GM18907 (cell line): ENCODE measurements around the gene SEPTIN2.
"Not testable (repeated sequence)": the region's sequence is repeated elsewhere in the genome, so short reads cannot be mapped to it uniquely, and the experiment has no call there.

Experiments used
- ATAC-seq: cut with Tn5 transposase; IDR thresholded peaks from one replicate; pipeline ENCODE4 v1.9.1; 2021; ENCODE audit warnings: mild to moderate bottlenecking, moderate library complexity; ENCODE audit not compliant: unreplicated experiment

SEPTIN2 gene

DNA sequence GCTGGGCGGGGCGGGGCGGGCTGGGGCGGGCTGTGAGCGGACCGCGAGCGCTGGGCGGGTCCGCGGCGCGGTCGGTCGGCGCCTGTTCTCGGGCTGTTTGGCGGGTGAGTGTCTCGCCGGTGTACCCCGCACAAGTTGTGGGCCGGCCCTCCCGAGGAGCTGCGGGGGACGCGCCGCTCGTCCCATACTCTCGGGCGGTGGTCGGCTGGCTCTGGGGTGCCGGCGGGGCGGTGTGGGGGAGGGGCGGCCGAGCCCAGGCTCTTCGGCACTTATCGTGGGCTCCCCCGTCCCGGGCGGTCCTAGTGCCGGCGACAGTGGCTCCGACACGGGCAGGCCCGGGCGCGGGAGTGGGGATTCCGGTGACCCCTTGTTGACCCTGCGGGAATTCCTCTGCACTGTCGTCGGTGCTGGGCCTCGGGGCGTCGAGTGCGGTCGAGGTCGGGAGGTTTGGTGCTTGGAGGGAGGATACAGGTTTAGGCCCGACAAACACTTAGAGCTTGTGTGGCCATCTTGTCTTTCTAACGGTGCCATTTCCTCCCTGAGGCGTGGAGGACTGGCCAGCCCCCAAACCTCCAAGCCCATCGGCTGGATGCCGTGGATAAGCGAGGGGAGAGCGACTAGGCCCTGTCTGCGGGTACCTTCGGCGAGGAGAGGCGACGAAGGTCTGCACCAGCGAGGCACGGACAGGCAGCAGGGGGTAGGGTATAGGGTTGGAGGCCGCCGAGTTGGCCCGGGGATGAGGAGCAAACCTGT is at the start of gene SEPTIN2:
TSS of gene SEPTIN2 (plus strand) at position 47 of the 753 bp plus-strand sequence. CDS start 8,308 bp downstream, outside the sequence.
- ATAC-seq = peak; percentile 48

DNA sequence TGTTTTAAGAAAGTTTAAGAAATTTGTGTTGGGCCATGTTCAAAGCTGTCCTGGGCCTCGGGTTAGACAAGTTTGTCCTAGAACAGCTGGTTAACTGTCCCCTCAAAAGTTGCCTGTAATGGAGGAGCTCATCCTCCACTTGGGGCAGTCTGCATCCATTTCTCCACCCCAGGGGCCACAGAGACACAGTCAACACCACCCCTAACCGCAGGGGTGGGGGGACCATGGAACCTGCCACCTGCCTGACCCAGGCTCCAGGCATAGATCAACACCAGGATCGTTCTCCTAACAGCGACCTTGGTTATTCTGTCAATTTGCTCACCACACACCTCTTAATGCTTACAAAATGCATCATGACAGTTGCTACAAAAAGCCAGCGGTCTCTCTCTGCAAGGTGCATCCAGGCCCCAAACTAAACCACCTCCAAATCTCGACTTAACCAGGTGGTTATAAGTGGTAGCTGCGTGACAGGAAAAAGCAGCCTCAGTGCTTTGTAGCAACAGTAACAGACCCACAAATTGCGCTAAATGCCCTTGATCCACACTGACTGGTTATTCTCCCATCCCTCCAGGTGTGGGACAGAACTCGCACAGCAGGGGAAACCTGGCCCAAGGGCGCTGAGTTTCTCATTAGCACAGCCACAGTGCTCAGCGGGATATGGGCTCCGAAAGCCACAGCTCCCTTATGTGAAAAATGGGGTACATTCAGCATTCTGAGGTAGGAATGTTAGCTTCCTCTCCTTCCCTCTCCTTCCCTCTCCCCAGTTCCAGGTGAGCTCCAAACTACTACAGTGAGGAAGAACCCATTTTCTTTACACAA is 48.3 kb upstream of the SEPTIN2 start:
- no peak for ATAC-seq

DNA sequence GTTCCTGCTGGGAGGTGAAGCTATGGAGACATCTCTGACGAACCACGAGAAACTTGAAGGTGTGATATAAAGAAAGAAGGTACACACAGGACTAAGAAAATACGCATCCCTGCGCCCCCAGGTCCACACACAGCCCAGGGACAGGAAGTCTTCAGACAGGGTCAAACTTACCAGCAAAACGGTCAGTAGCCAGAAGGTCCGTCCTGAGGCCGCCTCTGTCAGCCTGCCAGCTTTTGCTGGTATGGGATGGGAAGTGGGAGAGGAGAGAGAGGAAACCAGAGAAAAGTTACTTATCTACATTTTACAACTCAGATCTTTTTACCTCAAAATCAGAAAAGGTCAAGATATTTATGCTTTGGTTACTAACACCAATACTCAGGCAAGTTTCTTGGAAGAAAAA is 47.4 kb upstream of the SEPTIN2 start:
- ATAC-seq = no peak

DNA sequence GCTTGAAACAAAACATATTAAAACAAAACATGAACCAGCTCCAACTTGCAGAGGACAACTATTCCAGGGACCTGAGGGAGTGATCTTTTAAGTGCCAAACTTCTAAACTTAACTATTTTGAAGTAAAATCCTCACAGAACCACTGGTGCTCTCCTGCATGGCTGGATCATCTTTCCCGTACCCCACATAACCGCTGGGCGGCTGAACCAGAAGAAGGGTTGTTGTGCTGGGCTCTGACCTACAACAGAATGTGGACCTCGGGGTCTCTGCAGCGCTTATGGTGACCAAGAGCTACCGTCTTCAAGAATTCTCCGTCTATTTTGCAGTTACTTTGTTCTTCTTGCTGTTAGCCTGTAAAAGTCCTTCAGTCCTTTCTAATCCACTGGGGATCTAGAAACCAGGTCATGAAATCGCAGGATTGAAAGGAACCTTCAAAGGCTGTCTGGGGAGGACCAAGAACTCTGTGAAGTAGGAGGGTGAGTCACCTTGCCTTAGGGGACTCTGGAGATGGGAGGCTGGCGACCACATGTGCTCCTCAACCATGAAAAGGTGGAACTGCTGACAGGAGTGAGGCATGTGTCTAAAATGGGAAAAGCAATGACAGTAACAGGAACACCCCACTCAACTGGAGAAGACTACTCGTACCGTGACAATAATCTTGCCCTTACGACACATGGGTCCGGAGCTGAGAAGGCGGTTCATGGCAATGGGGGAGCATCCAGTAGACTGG is 46.8 kb upstream of the SEPTIN2 start:
- no peak for ATAC-seq

DNA sequence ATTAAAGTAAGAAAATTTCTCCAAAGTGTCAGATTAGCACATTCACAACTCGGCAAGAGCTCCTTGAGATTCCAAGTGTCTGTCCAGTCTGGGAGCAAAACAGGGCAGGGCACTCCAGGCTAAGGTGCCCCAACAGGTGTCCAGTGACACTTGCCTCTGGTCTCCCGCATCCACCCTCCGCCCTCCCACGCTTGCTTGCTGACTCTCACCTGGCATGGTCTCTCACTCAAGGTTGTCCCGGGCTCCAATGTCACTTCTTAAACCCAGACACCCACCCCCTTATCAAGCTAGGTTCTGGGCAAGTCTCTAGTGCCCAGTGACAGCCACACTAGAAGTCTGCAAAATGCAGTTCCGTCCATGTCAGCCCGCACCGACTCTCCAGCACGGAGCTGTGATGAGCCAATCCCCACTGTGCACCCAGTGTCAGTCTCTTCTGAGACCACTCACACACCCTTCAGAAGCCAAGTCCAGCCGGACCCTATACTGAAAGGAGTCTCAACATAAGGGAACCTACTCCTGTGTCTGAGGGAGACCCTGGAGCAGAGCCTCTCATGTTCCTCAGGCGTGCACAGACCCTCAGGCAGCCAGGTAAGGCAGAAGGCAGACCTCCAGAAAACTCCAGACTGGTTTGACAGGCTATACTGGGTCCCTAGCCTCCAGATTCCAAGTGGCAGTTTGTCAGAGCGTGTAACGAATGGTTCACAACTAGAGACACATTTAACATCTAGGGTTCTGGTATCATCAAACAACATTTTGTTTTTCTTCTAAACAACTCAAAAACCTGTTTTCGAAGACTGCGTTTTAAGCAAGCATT is 45.8 kb upstream of the SEPTIN2 start:
- ATAC-seq = no peak

DNA sequence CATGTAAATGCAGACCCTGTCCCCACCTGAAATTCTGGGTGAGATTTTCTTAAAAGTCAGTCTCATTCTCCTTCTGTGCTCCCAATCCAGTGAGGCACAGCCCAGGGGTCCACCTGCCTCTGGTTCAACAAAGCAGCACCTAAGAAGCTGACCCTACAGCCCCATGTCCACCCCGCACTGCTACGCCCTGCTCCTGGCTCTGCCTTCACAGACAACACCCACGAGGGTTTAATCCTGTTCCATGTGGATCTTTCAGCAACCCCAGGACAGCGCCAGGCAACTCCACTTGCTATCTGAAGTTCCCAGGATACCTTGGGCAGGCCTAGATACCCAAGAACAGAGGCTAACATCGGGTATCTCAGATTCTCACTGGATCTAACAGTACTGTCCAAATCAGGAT is 45.2 kb upstream of the SEPTIN2 start:
- ATAC-seq = no peak

DNA sequence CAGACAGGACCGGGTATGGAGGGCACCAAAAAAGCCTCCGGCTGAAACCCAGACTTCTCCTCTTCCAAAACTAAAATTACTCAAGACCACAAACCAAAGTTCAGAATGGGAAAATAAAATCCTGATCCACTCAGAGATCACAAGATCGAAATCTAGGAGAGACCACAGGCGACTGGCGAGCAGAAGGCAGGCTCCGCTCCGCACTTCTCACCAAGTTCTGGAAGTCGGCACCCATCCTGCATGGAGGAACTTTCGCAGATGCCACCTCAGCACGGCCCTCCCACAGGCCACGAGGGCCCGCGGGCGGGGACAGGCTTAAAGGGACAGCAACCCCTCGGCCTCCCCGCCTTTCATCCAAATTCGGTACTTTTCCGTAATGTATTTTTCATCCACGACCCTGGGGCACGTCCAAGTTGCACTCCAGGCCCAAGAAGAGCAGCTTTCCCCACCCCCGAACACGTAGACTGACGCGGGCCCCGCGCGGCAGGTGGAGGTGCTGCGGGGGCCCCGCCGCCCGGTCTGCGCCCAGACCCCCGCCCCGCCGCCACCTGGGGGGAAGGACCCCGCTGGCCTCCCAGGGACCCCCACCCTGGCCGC is 43.9 kb upstream of the SEPTIN2 start:
- ATAC-seq = peak; percentile 60

DNA sequence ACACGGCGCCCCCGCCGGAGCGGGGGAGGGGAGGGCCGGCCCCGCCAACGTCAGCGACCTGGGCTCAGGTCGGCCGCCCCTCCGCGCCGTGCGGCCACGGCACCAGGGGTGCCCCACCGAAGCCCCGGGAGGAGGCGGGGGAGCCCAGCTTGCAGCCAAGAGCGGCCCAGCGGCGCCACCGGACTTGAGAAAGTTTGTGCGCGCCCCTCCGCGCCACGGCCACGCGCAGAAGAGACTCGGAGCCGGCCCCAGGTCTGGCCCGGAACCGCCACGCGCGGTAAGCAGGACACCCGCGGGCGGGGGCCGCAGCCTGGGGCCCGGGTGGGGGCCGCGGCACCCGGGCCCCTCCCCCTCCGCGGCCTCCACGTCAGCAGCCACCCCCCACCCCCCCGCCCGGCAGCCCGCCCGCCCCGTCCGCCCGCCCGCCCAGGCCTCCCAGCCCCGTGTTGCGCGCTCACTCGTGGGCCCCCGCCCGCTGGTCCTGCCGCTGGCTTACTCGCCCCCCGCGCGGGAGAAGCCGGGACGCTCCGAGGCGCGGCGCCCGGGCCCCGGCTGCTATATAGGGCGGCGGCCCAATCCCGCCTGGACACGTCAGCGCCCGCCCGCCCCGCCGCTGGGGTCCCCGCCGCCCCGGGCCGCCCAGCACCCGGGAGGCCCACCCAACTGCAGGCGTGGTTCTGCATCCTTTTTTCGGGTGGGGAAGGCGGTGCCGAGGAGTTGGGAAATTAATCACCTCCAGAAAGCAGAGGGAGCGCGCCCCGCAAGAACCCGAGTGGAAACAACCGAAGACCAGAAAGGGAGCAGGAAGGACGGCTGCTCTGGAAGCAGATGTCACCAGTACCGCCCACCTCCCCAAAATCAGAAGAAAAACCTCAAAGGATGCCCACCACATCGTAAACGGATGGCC is 43.2 kb upstream of the SEPTIN2 start:
- ATAC-seq = peak; percentile 49

DNA sequence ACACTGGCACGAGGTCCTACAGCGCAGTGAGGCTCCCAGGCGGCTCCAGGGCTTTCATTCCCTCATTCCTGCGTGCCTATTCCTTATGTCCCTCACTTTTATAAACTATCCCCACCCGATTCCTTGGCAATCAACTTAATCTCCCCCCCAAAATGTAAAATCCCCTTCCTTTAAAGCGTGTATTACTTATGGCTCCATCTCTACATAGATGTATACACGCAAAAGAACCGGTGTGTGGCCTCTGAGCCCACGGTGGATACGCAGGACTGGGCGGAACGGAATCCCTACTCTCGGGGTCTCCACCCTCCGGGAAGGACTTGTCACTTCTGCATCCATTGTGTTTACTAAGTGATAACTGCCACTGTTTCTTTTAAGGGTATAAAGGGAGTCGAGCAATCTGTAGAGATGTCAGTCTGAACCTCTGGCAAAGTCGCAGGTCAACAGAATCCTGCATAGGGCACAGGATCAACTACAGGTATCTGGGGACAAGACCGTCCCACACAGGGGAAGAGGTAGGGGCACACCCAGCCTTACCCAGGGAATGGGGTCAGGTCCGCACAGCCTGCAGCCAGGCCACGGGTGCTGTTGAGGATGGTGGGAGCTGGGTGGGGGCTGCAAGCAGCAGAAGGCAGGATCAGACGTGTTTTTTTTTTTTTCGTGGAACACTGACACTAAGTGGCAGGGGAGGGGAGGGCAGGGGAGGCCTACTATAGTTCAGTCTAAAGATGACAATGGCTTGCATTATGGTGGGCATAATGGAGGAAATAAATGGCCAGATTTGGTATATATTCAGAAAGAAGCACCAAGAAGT is 42.3 kb upstream of the SEPTIN2 start:
- ATAC-seq = no peak

DNA sequence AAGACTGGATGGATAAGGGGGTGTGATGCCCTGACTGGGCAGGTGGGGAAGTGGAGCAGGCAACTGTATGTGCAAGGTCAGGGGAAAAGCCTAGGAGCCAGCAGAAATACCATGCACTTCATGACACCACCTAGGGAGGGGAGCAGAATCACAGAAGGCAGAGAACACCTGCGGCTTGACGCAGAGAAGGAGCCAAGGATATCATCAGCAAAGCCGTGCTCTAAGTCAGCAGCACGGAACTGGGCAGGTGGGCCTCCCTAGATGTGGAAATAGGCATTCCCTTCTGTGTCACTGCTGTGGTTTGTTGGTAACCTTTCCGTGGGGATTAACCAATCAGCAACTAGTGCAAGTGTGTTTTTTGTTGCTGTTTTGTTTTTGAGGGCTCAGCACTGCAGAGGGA is 41.6 kb upstream of the SEPTIN2 start:
- ATAC-seq = no peak

DNA sequence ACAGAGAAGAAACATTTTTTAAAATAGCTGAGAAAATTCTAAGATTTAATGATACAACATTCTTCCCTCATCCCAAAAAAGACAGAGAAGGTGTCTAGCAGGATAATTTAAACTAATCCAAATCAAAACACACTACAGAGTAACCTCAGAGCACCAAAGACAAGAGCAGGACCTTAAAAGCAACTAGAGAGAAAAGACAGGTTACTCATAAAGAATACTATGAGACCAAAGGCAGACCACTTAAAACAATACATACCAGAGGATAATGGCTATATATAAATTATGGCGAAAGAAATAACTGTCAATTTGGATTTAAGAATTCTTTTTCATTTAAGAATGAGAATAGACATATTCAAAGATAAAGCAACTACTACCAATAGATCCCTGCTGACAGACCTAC is 40.2 kb upstream of the SEPTIN2 start:
- ATAC-seq = no peak

DNA sequence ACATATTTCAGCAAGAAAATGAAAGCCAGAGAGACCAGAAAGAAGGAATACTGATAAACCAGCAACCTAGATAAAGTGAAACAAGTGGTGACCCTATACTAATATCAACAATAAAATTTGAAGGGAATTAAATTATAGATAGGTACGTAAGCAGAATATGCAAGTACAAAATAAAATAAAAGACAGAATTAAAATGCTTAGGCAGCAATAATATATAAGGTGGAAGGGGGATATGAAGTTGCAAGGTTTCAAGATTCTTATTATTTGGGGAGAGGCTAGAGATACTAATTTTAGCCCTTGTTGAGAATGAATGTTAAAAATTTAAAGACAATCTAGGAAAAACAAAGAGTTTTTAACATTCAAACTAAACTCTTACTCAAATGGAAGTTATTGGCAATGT is 39.8 kb upstream of the SEPTIN2 start:
- ATAC-seq = no peak

DNA sequence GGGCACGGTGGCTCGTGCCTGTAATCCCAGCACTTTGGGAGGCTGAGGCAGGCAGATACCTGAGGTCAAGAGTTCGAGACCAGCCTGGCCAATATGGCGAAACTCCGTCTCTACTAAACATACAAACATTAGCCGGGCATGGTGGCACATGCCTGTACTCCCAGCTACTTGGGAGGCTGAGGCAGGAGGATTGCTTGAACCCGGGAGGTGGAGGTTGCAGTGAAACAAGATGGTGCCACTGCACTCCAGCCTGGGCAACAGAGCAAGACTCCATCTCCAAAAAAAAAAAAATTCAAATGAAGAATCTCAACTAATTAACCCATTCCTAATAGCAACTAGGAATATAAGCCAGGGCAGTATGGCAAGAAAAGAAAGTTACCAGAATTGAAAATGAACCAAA is 37.4 kb upstream of the SEPTIN2 start:
- not testable (repeated sequence) for ATAC-seq

DNA sequence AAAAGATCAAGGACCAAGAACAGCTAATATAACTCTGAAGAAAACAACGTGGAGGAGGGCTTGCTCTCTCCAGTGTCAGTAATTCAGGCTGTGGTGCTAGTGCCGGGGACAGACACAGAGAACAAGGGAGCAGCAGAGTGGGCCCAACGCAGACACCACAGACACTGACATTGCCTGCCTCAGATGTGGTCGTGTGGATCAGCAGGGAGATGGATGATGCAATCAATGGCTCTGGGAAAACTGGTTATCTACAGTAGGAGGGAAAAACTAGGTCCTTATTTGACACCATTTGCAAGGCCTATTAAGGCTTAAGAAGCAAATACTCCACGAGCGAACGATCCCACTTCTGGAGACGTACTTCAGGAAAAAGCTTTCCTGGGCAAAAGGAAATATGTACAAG is 36.3 kb upstream of the SEPTIN2 start:
- no peak for ATAC-seq

DNA sequence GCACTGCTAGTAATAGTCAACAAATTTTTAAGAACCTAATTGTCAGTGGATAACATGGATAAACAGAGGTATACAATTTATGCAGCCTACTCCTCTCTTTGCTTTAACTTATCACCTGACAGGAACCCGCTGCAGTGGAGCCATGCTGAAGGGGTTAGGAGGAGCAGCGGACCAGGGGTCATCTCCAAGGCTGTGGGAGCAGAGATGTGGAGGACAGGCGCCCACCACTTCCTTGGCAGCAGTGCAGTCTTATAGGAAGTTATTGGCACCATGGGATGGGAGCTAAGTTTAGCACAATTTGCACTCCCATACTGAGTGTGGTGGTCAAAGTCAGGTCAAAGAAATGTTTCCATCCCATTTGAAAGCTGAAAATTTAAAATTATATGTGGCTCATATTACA is 35.9 kb upstream of the SEPTIN2 start:
- no peak for ATAC-seq

DNA sequence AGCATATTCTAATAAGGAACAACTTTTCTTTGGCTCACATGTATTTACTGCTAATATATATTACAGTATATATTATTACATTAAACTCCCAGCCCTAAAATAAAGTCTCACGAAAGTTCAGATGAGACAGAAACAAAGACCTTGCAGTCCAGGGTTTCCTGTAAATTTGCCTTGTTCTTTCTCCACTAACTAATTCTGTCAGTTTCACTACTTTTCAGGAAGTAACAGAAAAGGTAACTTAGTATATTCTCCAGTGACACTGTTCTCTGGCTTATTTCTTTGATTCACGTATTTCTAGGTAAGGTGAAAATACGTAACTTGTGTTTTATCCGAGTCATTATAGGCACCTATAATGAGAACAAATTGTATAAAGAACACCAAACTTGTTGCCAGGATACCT is 35.4 kb upstream of the SEPTIN2 start:
- no peak for ATAC-seq

DNA sequence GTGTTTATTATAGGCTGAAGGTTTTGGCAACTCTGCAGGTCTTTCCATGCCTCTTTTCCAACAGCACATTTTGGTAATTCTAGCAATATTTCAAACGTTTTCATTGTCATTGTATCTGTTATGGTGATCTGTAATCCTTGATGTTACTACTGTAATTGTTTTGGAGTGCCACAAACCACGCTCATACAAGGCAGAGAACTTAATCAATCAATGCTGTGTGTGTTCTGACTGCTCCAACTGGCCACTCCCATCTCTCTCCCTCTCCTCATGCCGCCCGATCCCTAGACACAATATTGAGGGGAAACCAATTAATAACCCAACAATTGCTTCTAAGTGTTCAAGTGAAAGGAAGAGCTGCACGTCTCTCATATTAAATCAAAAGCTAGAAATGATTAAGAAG is 33.2 kb upstream of the SEPTIN2 start:
- ATAC-seq = no peak

DNA sequence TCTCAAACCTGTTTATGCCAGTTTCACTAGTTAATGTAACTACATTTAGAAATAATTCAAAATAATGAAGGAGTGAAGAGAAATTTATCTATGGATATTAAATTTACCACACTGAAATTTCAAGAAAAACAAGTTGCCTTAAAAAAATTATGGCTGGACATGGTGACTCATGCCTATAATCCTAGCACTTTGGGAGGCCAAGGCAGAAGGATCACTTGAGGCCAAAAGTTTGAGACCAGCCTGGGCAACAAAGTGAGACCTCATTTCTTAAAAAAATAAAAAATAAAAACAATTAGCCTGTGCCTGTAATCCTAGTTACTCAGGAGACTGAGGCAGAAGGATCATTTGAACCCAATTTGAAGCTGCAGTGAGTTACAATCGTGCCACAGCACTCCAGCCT is 30.1 kb upstream of the SEPTIN2 start:
- no peak for ATAC-seq
